GM23248 (cell line): ENCODE data around the gene MIOX.

ENCODE experiments used
- EZH2 ChIP-seq: fragments of 200-600 bp; sonication (generic); IDR thresholded peaks from 2 replicates; pipeline ENCODE4 v1.6.1; 2018; ENCODE audit warnings: antibody characterized with exemption, mild to moderate bottlenecking; ENCODE audit not compliant: insufficient read depth, poor library complexity, severe bottlenecking
- EZH2phosphoT487 ChIP-seq: fragments of 200-600 bp; sonication (generic); IDR thresholded peaks from 2 replicates; pipeline ENCODE4 v1.6.1; 2018; ENCODE audit warnings: antibody characterized with exemption, moderate library complexity, mild to moderate bottlenecking, low read depth; ENCODE audit not compliant: insufficient read depth

- TF ChIP-seq EZH2 (no peak), EZH2phosphoT487 (no peak)
Observed at GRCh38 chr22:50521710-50522109, 35.1 kb downstream of the MIOX start.
